HepG2 (cell line): ENCODE results near the gene STRN3. TPM values are rescaled to one million over a fixed set of nuclear protein-coding genes. Genes with fewer than 3 reads are reported as not detected.

Source experiments
- ATAC-seq: fragments of 200-7000 bp; cut with Tn5 transposase; 3 replicates; pipeline ENCODE4 v1.9.1; 2020; ENCODE audit warnings: mild to moderate bottlenecking, moderate library complexity
- BruUV-seq: library from RNA; stranded (reverse); fragments of 400-500 nt; replicated peaks from 2 replicates; lab custom pipeline; 2021; lab: Mats Ljungman, UMichigan
- CTCF ChIA-PET: fragments of 300-600 bp; formaldehyde crosslinking; extraction: SDS; loops from one replicate; lab custom pipeline; 2021; ENCODE audit warnings: low total read pairs, inconsistent platforms, low intra/inter-chr PET ratio; lab: Yijun Ruan, JAX
- POLR2A ChIA-PET: fragments of 350-600 bp; sonication (Branson Sonifier 250); formaldehyde crosslinking; loops from one replicate; lab custom pipeline; 2020; ENCODE audit warnings: antibody characterized with exemption, inconsistent platforms; lab: Yijun Ruan, JAX
- DNase-seq: peaks from one replicate; pipeline ENCODE4 v3.0.0-alpha.2; 2015; ENCODE audit warnings: low spot score
- FAIRE-seq: peaks from 3 replicates; lab custom pipeline; 2011; peaks lifted over from hg19 to GRCh38; lab: Jason Lieb, UNC
- H2AFZ ChIP-seq: one replicate; pipeline ENCODE4 v1.6.1; 2011; ENCODE audit warnings: low read length, inconsistent platforms
- H3K27ac ChIP-seq: fragments of 300-600 bp; 3 replicates; pipeline ENCODE4 v1.8.0; 2011; ENCODE audit warnings: mixed run types, mild to moderate bottlenecking, mixed read lengths, low read length, inconsistent platforms; ENCODE audit not compliant: insufficient read depth; ENCODE audit errors: extremely low read length
- H3K27me3 ChIP-seq, 2 experiments: fragments of 200-600 bp in 1 of 2; 2 replicates in 1 of 2; 3 replicates in 1 of 2; pipeline versions ENCODE4 v1.6.0 to v1.8.0; 2011; ENCODE audit warnings: low read length in 2 of 2, mild to moderate bottlenecking in 2 of 2, moderate library complexity in 2 of 2, inconsistent platforms in 1 of 2; ENCODE audit not compliant: insufficient read depth in 2 of 2, control insufficient read depth in 1 of 2
- H3K36me3 ChIP-seq, 2 experiments: fragments of 200-600 bp in 1 of 2; replicated peaks in 1 of 2; 2 replicates in 1 of 2; 3 replicates in 1 of 2; pipeline versions ENCODE4 v1.5.1 to v1.8.0; 2011; ENCODE audit warnings: low read length in 2 of 2, inconsistent platforms in 1 of 2; ENCODE audit not compliant: insufficient read depth in 2 of 2, control insufficient read depth in 1 of 2
- H3K4me1 ChIP-seq: 2 replicates; pipeline ENCODE4 v1.5.1; 2012; ENCODE audit warnings: low read length, inconsistent platforms; ENCODE audit not compliant: insufficient read depth
- H3K4me2 ChIP-seq: 2 replicates; pipeline ENCODE4 v1.6.0; 2011; ENCODE audit warnings: low read depth, low read length, inconsistent platforms
- H3K4me3 ChIP-seq, 3 experiments: fragments of 200-600 bp in 1 of 3; sonication (generic), shearing (Covaris generic) in 1 of 3; replicated peaks in 1 of 3; 2 replicates each; pipeline ENCODE4 v1.5.1; 2011 to 2016; ENCODE audit warnings: low read length in 3 of 3, inconsistent platforms in 2 of 3, low read depth in 2 of 3, mild to moderate bottlenecking in 2 of 3, control low read depth in 1 of 3, mixed read lengths in 1 of 3; ENCODE audit not compliant: insufficient read depth in 1 of 3
- H3K79me2 ChIP-seq: one replicate; pipeline ENCODE4 v1.6.1; 2011; ENCODE audit warnings: low read length, inconsistent platforms; ENCODE audit not compliant: insufficient read depth
- H3K9ac ChIP-seq: 2 replicates; pipeline ENCODE4 v1.6.0; 2011; ENCODE audit warnings: mild to moderate bottlenecking, low read depth, low read length, inconsistent platforms; ENCODE audit not compliant: insufficient read depth
- H3K9me3 ChIP-seq: 2 replicates; pipeline ENCODE4 v1.5.1; 2012; ENCODE audit warnings: mild to moderate bottlenecking, low read length
- H4K20me1 ChIP-seq: 2 replicates; pipeline ENCODE4 v1.6.0; 2011; ENCODE audit warnings: inconsistent platforms, mild to moderate bottlenecking, low read length, moderate library complexity; ENCODE audit not compliant: insufficient read depth
- AGO2 ChIP-seq: fragments of 200-400 bp; formaldehyde crosslinking; optimal IDR thresholded peaks from 2 replicates; pipeline ENCODE3; 2017; ENCODE audit warnings: mild to moderate bottlenecking, low read depth, low read length, moderate library complexity
- ATF4 ChIP-seq, 2 experiments: fragments of 450-650 bp in 1 of 2; sonication (generic) in 1 of 2; formaldehyde crosslinking; IDR thresholded peaks; 2 replicates each; pipeline versions ENCODE4 v1.5.0 to v1.8.0; 2020 to 2022; ENCODE audit warnings: mild to moderate bottlenecking in 1 of 2, missing genetic modification reagents in 1 of 2
- E2F2 ChIP-seq: sonication (generic); formaldehyde crosslinking; IDR thresholded peaks from 2 replicates; pipeline ENCODE4 v1.4.0; 2020; ENCODE audit warnings: missing genetic modification reagents, borderline replicate concordance
- GLMP ChIP-seq: sonication (generic); formaldehyde crosslinking; IDR thresholded peaks from 2 replicates; pipeline ENCODE4 v1.9.0; 2021; ENCODE audit warnings: missing genetic modification reagents, mild to moderate bottlenecking, borderline replicate concordance
- RBM22 ChIP-seq: fragments of 200-400 bp; formaldehyde crosslinking; optimal IDR thresholded peaks from 2 replicates; pipeline ENCODE3; 2017; ENCODE audit warnings: mild to moderate bottlenecking, low read length, moderate library complexity
- ZBTB43 ChIP-seq: sonication (generic); formaldehyde crosslinking; conservative IDR thresholded peaks from 2 replicates; pipeline ENCODE4 v1.4.0; 2020; ENCODE audit warnings: missing genetic modification reagents
- ZNF564 ChIP-seq: sonication (generic); formaldehyde crosslinking; IDR thresholded peaks from 2 replicates; pipeline ENCODE4 v1.8.1; 2023; ENCODE audit warnings: mild to moderate bottlenecking, missing genetic modification reagents
- WGBS: methylation state at CpG from one replicate; pipeline ENCODE4 v1.1.6; 2017; ENCODE audit warnings: low lambda C conversion rate; 5-methylcytosine and 5-hydroxymethylcytosine counted together
- in situ Hi-C: cut with HindIII; loops from 2 replicates; pipeline ENCODE4 v1.10.0; 2017; ENCODE audit warnings: low pct_unique_long_range_greater_than_20kb; ENCODE audit not compliant: extremely low pct_ligation_motif_present
- intact Hi-C: fragments of 100-400 bp; cut with micrococcal nuclease; formaldehyde crosslinking; loops from one replicate; pipeline ENCODE4 v1.10.0; 2022; ENCODE audit not compliant: unreplicated experiment
- polyA plus RNA-seq, 8 experiments: library from polyadenylated mRNA; depleted of rRNA in 3 of 8; stranded (reverse) in 7 of 8; unstranded in 1 of 8; fragments of >200 nt; fragmentation: Illumina TruSeq in 4 of 8; extraction: Trizol in 4 of 8; gene quantifications; 2 replicates each; pipeline versions ENCODE4 v1.2.1 to v1.2.3, GENCODE V29; 2011 to 2016; ENCODE audit warnings: low read depth in 4 of 8, missing spikeins in 1 of 8, mixed read lengths in 1 of 8; ENCODE audit not compliant: insufficient read depth in 1 of 8
- total RNA-seq, 5 experiments: library from RNA; depleted of rRNA; stranded (reverse); fragments of >200 nt; fragmentation: Illumina TruSeq; extraction: Trizol; gene quantifications; 2 replicates each; pipeline ENCODE4 v1.2.3, GENCODE V29; 2016; ENCODE audit warnings: low read depth in 1 of 5

STRN3 gene
- total and polyA plus RNA-seq, 2 of the 13 experiments (the other 11 are each of a cell fraction or from before 2014, with no cell fraction given) = 49.4 to 123 TPM

- TF ChIP-seq E2F2 (CRISPR knock-in tag) (no peak), RBM22 (peak; percentile 93), GLMP (CRISPR knock-in tag) (no peak), AGO2 (peak; percentile 38), ZBTB43 (CRISPR knock-in tag) (no peak), ZNF564 (CRISPR knock-in tag) (no peak), ATF4 (CRISPR knock-in tag; IDR thresholded peaks at IDR 0.05) (0 out of 4 replicates have a peak, but pooled peaks of 1 of the 2 experiments have one; percentile 10)
- TF ChIP-seq, all 625 proteins: peak for 3
- no TSS peak for BruUV-seq
- FAIRE-seq = no peak
Measured at GRCh38 chr14:30894923-30895515, 131.2 kb downstream of the STRN3 start.

More at GRCh38 chr14:30894923-30895515, 131.2 kb downstream of the STRN3 start:
- H3K79me2 ChIP-seq = no peaks in the 10 kb centered on the region
- no peaks in the 10 kb centered on the region for H3K9me3 ChIP-seq
- POLR2A ChIA-PET = no interaction called here
- ATAC-seq = no peak
- no peak overlapping the region for H3K4me3 ChIP-seq
- H3K9ac ChIP-seq = no peak overlapping the region
- H3K4me1 ChIP-seq = peaks cover under 1% of the 10 kb centered on the region; the same call in 1 of the 2 replicates
- H2AFZ ChIP-seq = no peak overlapping the region
- peaks cover 12 to 51% of the 10 kb centered on the region in 2 experiments for H3K36me3 ChIP-seq
- no peaks in the 10 kb centered on the region for H4K20me1 ChIP-seq
- H3K4me2 ChIP-seq = no peak overlapping the region
- CTCF ChIA-PET = no interaction called here
- in situ Hi-C loops (no loop called here), intact Hi-C loops (no loop called here)
- no peak for DNase-seq
- no peaks in the 10 kb centered on the region for H3K27me3 ChIP-seq
- WGBS = 98% methylated on average over 4 of the region's 4 CpGs
- H3K27ac ChIP-seq = no peak overlapping the region
